K562 (cell line): ENCODE measurements around the gene IMMP2L. TPM values are rescaled to one million over a fixed set of nuclear protein-coding genes. Genes with fewer than 3 reads are reported as not detected.

Experiments used
- ATAC-seq: fragments of 200-7000 bp; cut with Tn5 transposase; 3 replicates; pipeline ENCODE4 v1.9.1; 2020; ENCODE audit warnings: moderate library complexity
- BruUV-seq: library from RNA; stranded (reverse); fragments of 400-500 nt; replicated peaks from 2 replicates; lab custom pipeline; 2021; lab: Mats Ljungman, UMichigan
- CTCF ChIA-PET: fragments of 300-600 bp; formaldehyde crosslinking; extraction: SDS; loops from one replicate; lab custom pipeline; 2021; ENCODE audit warnings: low intra/inter-chr PET ratio; lab: Yijun Ruan, JAX
- POLR2A ChIA-PET: fragments of 300-600, 350-650 bp; sonication (Branson Sonifier 250); formaldehyde crosslinking; extraction: SDS; loops from one replicate; lab custom pipeline; 2021; ENCODE audit warnings: antibody characterized with exemption, inconsistent platforms; lab: Yijun Ruan, JAX
- DNase-seq, 4 experiments: peaks; one replicate each; pipeline versions ENCODE4 v3.0.0 to v3.0.0-alpha.2; 2011 to 2018; ENCODE audit warnings: low spot score in 3 of 4, mixed read lengths in 3 of 4; ENCODE audit errors: extremely low read depth in 1 of 4
- FAIRE-seq: peaks from 2 replicates; lab custom pipeline; 2011; peaks lifted over from hg19 to GRCh38; lab: Jason Lieb, UNC
- H2AFZ ChIP-seq: 2 replicates; pipeline ENCODE4 v1.6.0; 2011; ENCODE audit warnings: low read depth, low read length, control low read depth, inconsistent platforms
- H3K27ac ChIP-seq: fragments of 200-600 bp; 3 replicates; pipeline ENCODE4 v1.8.0; 2011; ENCODE audit warnings: low read depth, mild to moderate bottlenecking, control low read depth, inconsistent platforms, low read length, moderate library complexity, mixed read lengths; ENCODE audit errors: extremely low read depth
- H3K27me3 ChIP-seq, 2 experiments: fragments of 300-600 bp in 1 of 2; 2 replicates in 1 of 2; 3 replicates in 1 of 2; pipeline versions ENCODE4 v1.6.0 to v1.8.0; 2011; ENCODE audit warnings: inconsistent platforms in 2 of 2, low read length in 2 of 2, mild to moderate bottlenecking in 1 of 2, mixed read lengths in 1 of 2, moderate library complexity in 1 of 2; ENCODE audit not compliant: control insufficient read depth in 2 of 2, insufficient read depth in 2 of 2
- H3K36me3 ChIP-seq: fragments of 300-600 bp; 3 replicates; pipeline ENCODE4 v1.8.0; 2011; ENCODE audit warnings: mild to moderate bottlenecking, low read length, inconsistent platforms; ENCODE audit not compliant: control insufficient read depth, insufficient read depth
- H3K4me1 ChIP-seq, 2 experiments: fragments of 200-600 bp in 1 of 2; replicated peaks in 1 of 2; 2 replicates in 1 of 2; 3 replicates in 1 of 2; pipeline versions ENCODE4 v1.5.1 to v1.8.0; 2011; ENCODE audit warnings: inconsistent platforms in 2 of 2, low read length in 2 of 2, mild to moderate bottlenecking in 1 of 2, mixed read lengths in 1 of 2, moderate library complexity in 1 of 2; ENCODE audit not compliant: control insufficient read depth in 2 of 2, insufficient read depth in 2 of 2
- H3K4me2 ChIP-seq: 2 replicates; pipeline ENCODE4 v1.6.1; 2011; ENCODE audit warnings: low read length, control low read depth, inconsistent platforms, mixed read lengths; ENCODE audit not compliant: insufficient read depth
- H3K4me3 ChIP-seq: fragments of 200-600 bp; sonication (generic), shearing (Covaris generic); 2 replicates; pipeline ENCODE4 v1.5.1; 2016; ENCODE audit warnings: control low read depth, inconsistent platforms
- H3K79me2 ChIP-seq: fragments of 200-600 bp; 3 replicates; pipeline ENCODE4 v1.8.0; 2011; ENCODE audit warnings: low read length, inconsistent platforms; ENCODE audit not compliant: control insufficient read depth, insufficient read depth
- H3K9ac ChIP-seq, 2 experiments: 2 replicates each; pipeline versions ENCODE4 v1.6.0 to v1.6.1; 2011; ENCODE audit warnings: low read depth in 2 of 2, low read length in 2 of 2, control low read depth in 1 of 2, inconsistent platforms in 1 of 2, mild to moderate bottlenecking in 1 of 2, mixed read lengths in 1 of 2; ENCODE audit not compliant: insufficient read depth in 1 of 2
- H3K9me1 ChIP-seq: one replicate; pipeline ENCODE4 v1.6.0; 2011; ENCODE audit warnings: inconsistent platforms, mild to moderate bottlenecking, low read length, moderate library complexity; ENCODE audit not compliant: control insufficient read depth, insufficient read depth
- H3K9me3 ChIP-seq: replicated peaks from 2 replicates; pipeline ENCODE4 v1.5.1; 2011; ENCODE audit warnings: low read depth, low read length, inconsistent platforms; ENCODE audit not compliant: control insufficient read depth, insufficient read depth
- H4K20me1 ChIP-seq: replicated peaks from 2 replicates; pipeline ENCODE4 v1.6.1; 2011; ENCODE audit warnings: low read length, inconsistent platforms, mixed read lengths; ENCODE audit not compliant: control insufficient read depth, insufficient read depth
- BHLHE40 ChIP-seq: IDR thresholded peaks from 2 replicates; pipeline ENCODE4 v1.6.1; 2011; ENCODE audit warnings: low read length, improper control_type of control experiment
- E2F3 ChIP-seq: fragments of 250-450 bp; sonication (Bioruptor Pico); IDR thresholded peaks from 2 replicates; pipeline ENCODE4 v1.4.0; 2020; ENCODE audit warnings: mild to moderate bottlenecking
- RBM39 ChIP-seq: fragments of 200-400 bp; formaldehyde crosslinking; optimal IDR thresholded peaks from 2 replicates; pipeline ENCODE3; 2018; ENCODE audit warnings: low read depth, low read length
- SNRNP70 ChIP-seq: fragments of 200-400 bp; formaldehyde crosslinking; optimal IDR thresholded peaks from 2 replicates; pipeline ENCODE3; 2017; ENCODE audit warnings: low read depth, low read length
- SREBF2 ChIP-seq: sonication (generic); formaldehyde crosslinking; IDR thresholded peaks from 2 replicates; pipeline ENCODE4 v1.4.0; 2020; ENCODE audit warnings: mild to moderate bottlenecking, missing genetic modification reagents
- TFAM ChIP-seq: fragments of 250-450 bp; sonication (Bioruptor Pico); conservative IDR thresholded peaks from 2 replicates; pipeline ENCODE4 v1.5.0; 2021; ENCODE audit warnings: mild to moderate bottlenecking, moderate library complexity
- ZNF431 ChIP-seq: sonication (generic); formaldehyde crosslinking; IDR thresholded peaks from 2 replicates; pipeline ENCODE4 v1.8.0; 2022; ENCODE audit warnings: mild to moderate bottlenecking, missing genetic modification reagents
- WGBS: fragments of 100-300 bp; shearing (Covaris generic); methylation state at CpG from one replicate; pipeline ENCODE4 v1.1.6; 2016; ENCODE audit warnings: low coverage, mixed read lengths; ENCODE audit not compliant: insufficient coverage; ENCODE audit errors: missing lambda C conversion rate; 5-methylcytosine and 5-hydroxymethylcytosine counted together
- in situ Hi-C: fragments of 300-500 bp; cut with MboI; formaldehyde crosslinking; loops from 4 replicates; pipeline ENCODE4 v1.15.0; 2018; ENCODE audit warnings: inconsistent platforms, mixed read lengths
- intact Hi-C: fragments of 100-400 bp; cut with micrococcal nuclease; formaldehyde crosslinking; loops from 2 replicates; pipeline ENCODE4 v1.14.2; 2022
- polyA plus RNA-seq, 8 experiments: library from polyadenylated mRNA; depleted of rRNA in 4 of 8; stranded (reverse) in 5 of 8; unstranded in 3 of 8; fragments of >200 nt; fragmentation: Nextera tagmentation in 2 of 8; fragmentation: Illumina TruSeq in 1 of 8; extraction: Ambion mirVana in 2 of 8; extraction: Trizol in 1 of 8; gene quantifications; 2 replicates each; pipeline versions ENCODE4 v1.2.1 to v1.2.3, GENCODE V29; 2011 to 2014; ENCODE audit warnings: inconsistent platforms in 1 of 8, missing spikeins in 1 of 8
- total RNA-seq, 7 experiments: library from RNA; depleted of rRNA in 6 of 7; stranded (reverse); fragments of >200 nt in 6 of 7; fragmentation: Illumina TruSeq in 2 of 7; extraction: Trizol in 2 of 7; gene quantifications; 2 replicates each; pipeline versions ENCODE4 v1.2.1 to v1.2.3, GENCODE V29; 2011 to 2021; ENCODE audit warnings: low replicate concordance in 1 of 7

Gene IMMP2L
- total and polyA plus RNA-seq, 9 of the 15 experiments (the other 6 are each of a cell fraction or from before 2014, with no cell fraction given): 29.7 to 116 (median 53.0) TPM

- TF ChIP-seq TFAM (CRISPR knock-in tag): no peak
- no peak for TF ChIP-seq ZNF431 (CRISPR knock-in tag)
- H3K4me1 ChIP-seq: no peaks in the 10 kb centered on the region
- CTCF ChIA-PET: no interaction called here
- no peaks in the 10 kb centered on the region for H4K20me1 ChIP-seq
- no peak overlapping the region for H3K4me2 ChIP-seq
- no peaks in the 10 kb centered on the region for H3K36me3 ChIP-seq
- H3K79me2 ChIP-seq: no peaks in the 10 kb centered on the region
- POLR2A ChIA-PET: no interaction called here
- H3K9ac ChIP-seq: no peak overlapping the region
- H3K4me3 ChIP-seq: no peak overlapping the region
- WGBS: 28% methylated on average over 4 of the region's 4 CpGs
- ATAC-seq (no peak), DNase-seq (no peak), FAIRE-seq (no peak)
- H3K27ac ChIP-seq: no peak overlapping the region
- no peak overlapping the region for H2AFZ ChIP-seq
- no peaks in the 10 kb centered on the region for H3K9me3 ChIP-seq
- no TSS peak for BruUV-seq
- intact Hi-C loops: no loop called here
- in situ Hi-C loops: no loop called here
- no peaks in the 10 kb centered on the region for H3K9me1 ChIP-seq
- H3K27me3 ChIP-seq: no peaks in the 10 kb centered on the region
Measured at GRCh38 chr7:110885474-110885873, 676.8 kb downstream of the IMMP2L start.

GRCh38 chr7:110881721-110882120 is 680.6 kb downstream of the IMMP2L start:
- CTCF ChIA-PET: no interaction called here

More at GRCh38 chr7:110881721-110882120, 680.6 kb downstream of the IMMP2L start:
- H3K4me3 ChIP-seq: no peak overlapping the region
- H2AFZ ChIP-seq: no peak overlapping the region
- H3K9ac ChIP-seq: no peak overlapping the region
- DNase-seq: no peak
- no peaks in the 10 kb centered on the region for H4K20me1 ChIP-seq
- no peaks in the 10 kb centered on the region for H3K4me1 ChIP-seq
- no peaks in the 10 kb centered on the region for H3K27me3 ChIP-seq
- FAIRE-seq: no peak
- no peaks in the 10 kb centered on the region for H3K79me2 ChIP-seq
- in situ Hi-C loops (no loop called here), intact Hi-C loops (no loop called here)
- H3K27ac ChIP-seq: no peak overlapping the region
- 16% methylated on average over 2 of the region's 2 CpGs for WGBS
- no peaks in the 10 kb centered on the region for H3K9me1 ChIP-seq
- no peak for ATAC-seq
- no peaks in the 10 kb centered on the region for H3K36me3 ChIP-seq
- TF ChIP-seq SNRNP70 (no peak), RBM39 (no peak), SREBF2 (no peak), E2F3 (no peak), BHLHE40 (no peak)
- POLR2A ChIA-PET: no interaction called here
- BruUV-seq: no TSS peak
- no peaks in the 10 kb centered on the region for H3K9me3 ChIP-seq
- no peak overlapping the region for H3K4me2 ChIP-seq
